ENCODE measurements around the gene FRRS1L.

The FRRS1L gene

GRCh38 chr9:109176386-109176785, 9.3 kb upstream of the FRRS1L start:
- DNase-seq (ENCODE audit: low read depth, low spot score) = peak; percentile 78

- no peak for DNase-seq (ENCODE audit: low read depth, low spot score)
These were observed 5.9 kb upstream of the FRRS1L start for GRCh38 chr9:109172935-109173334.

GRCh38 chr9:109171926-109172325, 4.9 kb upstream of the FRRS1L start:
- no peak for DNase-seq (ENCODE audit: low read depth, low spot score)

GRCh38 chr9:109168170-109168569, 1.1 kb upstream of the FRRS1L start:
- no peak for DNase-seq (ENCODE audit: low read depth, low spot score)

GRCh38 chr9:109167716-109168115, 667 bp upstream of the FRRS1L start:
- peak; percentile 8 for DNase-seq (ENCODE audit: low read depth, low spot score)

GRCh38 chr9:109166171-109166770, 778 bp downstream of the FRRS1L start:
- peak; percentile 14 for DNase-seq (ENCODE audit: low read depth, low spot score)

GRCh38 chr9:109164042-109164441, 3.0 kb downstream of the FRRS1L start:
- DNase-seq (ENCODE audit: low read depth, low spot score) = no peak

GRCh38 chr9:109163194-109163593, 3.9 kb downstream of the FRRS1L start:
- DNase-seq (ENCODE audit: low read depth, low spot score) = no peak

GRCh38 chr9:109162677-109163076, 4.4 kb downstream of the FRRS1L start:
- DNase-seq (ENCODE audit: low read depth, low spot score) = no peak

GRCh38 chr9:109161471-109161870, 5.6 kb downstream of the FRRS1L start:
- DNase-seq (ENCODE audit: low read depth, low spot score) = no peak

GRCh38 chr9:109159583-109159982, 7.5 kb downstream of the FRRS1L start:
- DNase-seq (ENCODE audit: low read depth, low spot score) = no peak

GRCh38 chr9:109158651-109159050, 8.4 kb downstream of the FRRS1L start:
- DNase-seq (ENCODE audit: low read depth, low spot score) = no peak

- no peak for DNase-seq (ENCODE audit: low read depth, low spot score)
These were observed 10.3 kb downstream of the FRRS1L start for GRCh38 chr9:109156708-109157107.

- DNase-seq (ENCODE audit: low read depth, low spot score) = no peak
These were observed 16.0 kb downstream of the FRRS1L start for GRCh38 chr9:109150925-109151545.

GRCh38 chr9:109149722-109150121, 17.3 kb downstream of the FRRS1L start:
- no peak for DNase-seq (ENCODE audit: low read depth, low spot score)

GRCh38 chr9:109149089-109149488, 18.0 kb downstream of the FRRS1L start:
- DNase-seq (ENCODE audit: low read depth, low spot score) = no peak

GRCh38 chr9:109145051-109145450, 22.0 kb downstream of the FRRS1L start:
- DNase-seq (ENCODE audit: low read depth, low spot score) = no peak

GRCh38 chr9:109143881-109144562, 23.0 kb downstream of the FRRS1L start:
- peak; percentile 36 for DNase-seq (ENCODE audit: low read depth, low spot score)

- no peak for DNase-seq (ENCODE audit: low read depth, low spot score)
These were observed 25.7 kb downstream of the FRRS1L start for GRCh38 chr9:109141375-109141774.

- peak; percentile 23 for DNase-seq (ENCODE audit: low read depth, low spot score)
These were observed 27.2 kb downstream of the FRRS1L start for GRCh38 chr9:109139851-109140250.

GRCh38 chr9:109138421-109138820, 28.6 kb downstream of the FRRS1L start:
- DNase-seq (ENCODE audit: low read depth, low spot score) = no peak

GRCh38 chr9:109134167-109134578, 32.9 kb downstream of the FRRS1L start:
- no peak for DNase-seq (ENCODE audit: low read depth, low spot score)

GRCh38 chr9:109133533-109133932, 33.5 kb downstream of the FRRS1L start:
- DNase-seq (ENCODE audit: low read depth, low spot score) = no peak

Measured in ELF-1 (cell line).